Tibial nerve (tissue), 4 donors: Measurements from ENCODE around the gene NSA2. TPM values are rescaled to one million over a fixed set of nuclear protein-coding genes. Genes with fewer than 3 reads are reported as not detected.

Experiments used
- DNase-seq, 2 donors: peaks; one replicate each; pipeline ENCODE4 v3.0.0-alpha.2; 2019; ENCODE audit warnings: low spot score in 2 of 2
- H3K27ac ChIP-seq, 4 donors: fragments of 200-600 bp; sonication (generic) in 3 of 4; one replicate each; pipeline ENCODE4 v1.5.1; 2017 to 2019; ENCODE audit warnings: mild to moderate bottlenecking in 1 of 4
- H3K27me3 ChIP-seq, 2 donors: fragments of 200-600 bp; sonication (generic) in 1 of 2; one replicate each; pipeline versions ENCODE4 v1.5.1 to v1.6.0; 2017 to 2019
- H3K36me3 ChIP-seq, 3 donors: fragments of 200-600 bp; sonication (generic); one replicate each; pipeline ENCODE4 v1.5.1; 2018 to 2019
- H3K4me1 ChIP-seq, 4 donors: fragments of 200-600 bp; sonication (generic) in 3 of 4; one replicate each; pipeline ENCODE4 v1.5.1; 2017 to 2019
- H3K4me3 ChIP-seq, 4 donors: fragments of 200-600 bp; sonication (generic) in 3 of 4; one replicate each; pipeline ENCODE4 v1.5.1; 2017 to 2019; ENCODE audit warnings: mild to moderate bottlenecking in 1 of 4, moderate library complexity in 1 of 4
- H3K9me3 ChIP-seq, 4 donors: fragments of 200-600 bp; sonication (generic) in 3 of 4; one replicate each; pipeline ENCODE4 v1.5.1; 2017 to 2019
- CTCF ChIP-seq, 5 experiments: fragments of 200-600 bp in 3 of 5; fragments of 450-650 bp in 2 of 5; sonication (generic) in 3 of 5; IDR thresholded peaks; one replicate each; pipeline ENCODE4 v1.5.1; 2016 to 2019; ENCODE audit warnings: antibody characterized with exemption in 5 of 5, mild to moderate bottlenecking in 3 of 5, moderate library complexity in 2 of 5
- EP300 ChIP-seq, 2 donors: sonication (generic); formaldehyde crosslinking; IDR thresholded peaks; one replicate each; pipeline ENCODE4 v1.6.1; 2017; ENCODE audit warnings: antibody characterized with exemption in 2 of 2, mild to moderate bottlenecking in 1 of 2
- POLR2A ChIP-seq, 2 donors: fragments of 450-650 bp; IDR thresholded peaks; one replicate each; pipeline ENCODE4 v1.6.1; 2017; ENCODE audit warnings: antibody characterized with exemption in 2 of 2, mild to moderate bottlenecking in 2 of 2, moderate library complexity in 2 of 2
- WGBS, 2 donors: methylation state at CpG; one replicate each; pipeline ENCODE4 v1.1.5; 2018; 5-methylcytosine and 5-hydroxymethylcytosine counted together
- total RNA-seq, 4 donors: library from RNA; depleted of rRNA; stranded (reverse); fragments of >200 nt; gene quantifications; one replicate each; pipeline ENCODE4 v1.1.0, GENCODE V29; 2016

The NSA2 gene
- total RNA-seq = 100 to 1,000 TPM in 2 of 4 donors, 10 to 100 TPM in 2; 41.8 to 116 (median 93.2) TPM

- Histone ChIP-seq H3K4me1 (peaks cover 0 to 45% (median 22%) of the 10 kb centered on the region in 4 donors), H3K27me3 (no peaks in the 10 kb centered on the region), H3K27ac (peak within 1 kb of the TSS; percentile 23 to 86 (median 78)), H3K4me3 (peak within 1 kb of the TSS; percentile 67 to 86 (median 82)), H3K36me3 (peaks cover 0 to 31% (median 13%) of the 10 kb centered on the region in 3 donors), H3K9me3 (no peaks in the 10 kb centered on the region)
- TF ChIP-seq POLR2A (IDR thresholded peaks at IDR 0.05) (no peak), EP300 (IDR thresholded peaks at IDR 0.05) (peak; percentile 63 to 90), CTCF (IDR thresholded peaks at IDR 0.05) (peak in 1 of 5 experiments; percentile 30)
- 0 to 1% methylated on average over 45 to 51 of the region's 54 CpGs for WGBS, 2 donors
- peak; percentile 81 to 93 for DNase-seq
These were observed at the start of gene NSA2, which contains the start of gene GFM2 for GRCh38 chr5:74766849-74767578. NSA2 (plus strand) TSS chr5:74767249; CDS start chr5:74767361, 112 bp downstream. GFM2 (minus strand) TSS chr5:74767117; CDS start chr5:74763742, 3,375 bp downstream.

- Histone ChIP-seq H3K36me3 (peaks cover 0 to 91% (median 8%) of the 10 kb centered on the region in 3 donors), H3K4me3 (no peak overlapping the region), H3K27ac (no peak overlapping the region), H3K4me1 (no peaks in the 10 kb centered on the region), H3K27me3 (no peaks in the 10 kb centered on the region), H3K9me3 (no peaks in the 10 kb centered on the region)
- no peak for TF ChIP-seq POLR2A (IDR thresholded peaks at IDR 0.05)
- TF ChIP-seq EP300 (IDR thresholded peaks at IDR 0.05) = no peak
- TF ChIP-seq CTCF (IDR thresholded peaks at IDR 0.05) = no peak
- 48 to 56% methylated on average over 1 of the region's 1 CpG for WGBS, 2 donors
- no peak for DNase-seq
These were observed 49.5 kb upstream of the NSA2 start for GRCh38 chr5:74717596-74717995.

GRCh38 chr5:74722271-74722670, 44.8 kb upstream of the NSA2 start:
- no peak for DNase-seq
- H3K27me3 ChIP-seq = no peaks in the 10 kb centered on the region

GRCh38 chr5:74725331-74725730, 41.7 kb upstream of the NSA2 start:
- TF ChIP-seq CTCF (IDR thresholded peaks at IDR 0.05) (no peak), POLR2A (IDR thresholded peaks at IDR 0.05) (no peak), EP300 (IDR thresholded peaks at IDR 0.05) (no peak)
- DNase-seq = no peak
- Histone ChIP-seq H3K4me1 (no peaks in the 10 kb centered on the region), H3K27ac (no peak overlapping the region), H3K9me3 (no peaks in the 10 kb centered on the region), H3K4me3 (no peak overlapping the region), H3K27me3 (no peaks in the 10 kb centered on the region), H3K36me3 (peaks cover 0 to 100% (median 8%) of the 10 kb centered on the region in 3 donors)
- WGBS, 2 donors = 91 to 93% methylated on average over 1 of the region's 1 CpG

More at GRCh38 chr5:74722271-74722670, 44.8 kb upstream of the NSA2 start:
- H3K4me3 ChIP-seq = no peak overlapping the region
- H3K4me1 ChIP-seq = no peaks in the 10 kb centered on the region
- H3K27ac ChIP-seq = no peak overlapping the region
- H3K9me3 ChIP-seq = no peaks in the 10 kb centered on the region
- WGBS, 2 donors = 46 to 67% methylated on average over 1 of the region's 1 CpG
- peaks cover 0 to 99% (median 8%) of the 10 kb centered on the region in 3 donors for H3K36me3 ChIP-seq
- TF ChIP-seq EP300 (IDR thresholded peaks at IDR 0.05) = no peak
- no peak for TF ChIP-seq CTCF (IDR thresholded peaks at IDR 0.05)
- no peak for TF ChIP-seq POLR2A (IDR thresholded peaks at IDR 0.05)

- no peak overlapping the region for H3K4me3 ChIP-seq
- TF ChIP-seq CTCF (IDR thresholded peaks at IDR 0.05) (no peak), EP300 (IDR thresholded peaks at IDR 0.05) (no peak), POLR2A (IDR thresholded peaks at IDR 0.05) (no peak)
- H3K9me3 ChIP-seq = no peaks in the 10 kb centered on the region
- 73 to 80% methylated on average over 6 of the region's 6 CpGs for WGBS, 2 donors
- no peaks in the 10 kb centered on the region for H3K27me3 ChIP-seq
- no peak overlapping the region for H3K27ac ChIP-seq
- no peaks in the 10 kb centered on the region for H3K4me1 ChIP-seq
- peaks cover 0 to 70% (median 0%) of the 10 kb centered on the region in 3 donors for H3K36me3 ChIP-seq
- no peak for DNase-seq
These were observed 30.3 kb upstream of the NSA2 start for GRCh38 chr5:74736759-74737158.
